AG04449 (cell line): Measurements from ENCODE around the gene RFX4.

Source experiments
- CTCF ChIA-PET: fragments of 350-600 bp; formaldehyde crosslinking; extraction: SDS; loops from one replicate; lab custom pipeline; 2021; ENCODE audit warnings: antibody characterized with exemption; lab: Yijun Ruan, JAX
- POLR2A ChIA-PET: fragments of 400-600, 350-600 bp; formaldehyde crosslinking; extraction: SDS; loops from one replicate; lab custom pipeline; 2020; ENCODE audit warnings: antibody characterized with exemption, inconsistent platforms; lab: Yijun Ruan, JAX
- DNase-seq: peaks from one replicate; pipeline ENCODE4 v3.0.0-alpha.2; 2010; ENCODE audit warnings: low read depth, low spot score
- H3K4me3 ChIP-seq: 2 replicates; pipeline ENCODE4 v1.5.1; 2011; ENCODE audit warnings: low read depth, mild to moderate bottlenecking, control low read depth, low read length
- CTCF ChIP-seq: IDR thresholded peaks from one replicate; pipeline ENCODE4 v1.5.1; 2011; ENCODE audit warnings: mild to moderate bottlenecking, moderate library complexity, low read length, control low read depth, inconsistent platforms; ENCODE audit not compliant: insufficient read depth; ENCODE audit errors: missing control alignments

The RFX4 gene

GRCh38 chr12:106582641-106583230 lies at the start of gene RFX4:
Gene RFX4 (plus strand): TSS chr12:106583004. CDS start chr12:106583321, 317 bp downstream.
- no peak for DNase-seq
- TF ChIP-seq CTCF: no peak

GRCh38 chr12:106541201-106541600 lies 41.6 kb upstream of the RFX4 start:
- no peak for DNase-seq
- POLR2A ChIA-PET: no interaction called here
- H3K4me3 ChIP-seq: no peak overlapping the region
- CTCF ChIA-PET: no interaction called here
- TF ChIP-seq CTCF: no peak

More at GRCh38 chr12:106582641-106583230, at the start of gene RFX4:
- H3K4me3 ChIP-seq: peak within 1 kb of the TSS; percentile 18; the same call in 1 of the 2 replicates
- CTCF ChIA-PET: no interaction called here
- POLR2A ChIA-PET: no interaction called here

GRCh38 chr12:106551410-106551809 lies 31.4 kb upstream of the RFX4 start:
- POLR2A ChIA-PET: no interaction called here

GRCh38 chr12:106552228-106552627 lies 30.6 kb upstream of the RFX4 start:
- CTCF ChIA-PET: no interaction called here
- POLR2A ChIA-PET: no interaction called here
- DNase-seq: no peak
- H3K4me3 ChIP-seq: no peak overlapping the region
- no peak for TF ChIP-seq CTCF

More at GRCh38 chr12:106551410-106551809, 31.4 kb upstream of the RFX4 start:
- no peak overlapping the region for H3K4me3 ChIP-seq
- CTCF ChIA-PET: no interaction called here
- TF ChIP-seq CTCF: no peak
- no peak for DNase-seq

- DNase-seq: no peak
- CTCF ChIA-PET: no interaction called here
These were observed 18.0 kb upstream of the RFX4 start for GRCh38 chr12:106564678-106565329.

GRCh38 chr12:106566771-106567170 lies 16.0 kb upstream of the RFX4 start:
- H3K4me3 ChIP-seq: no peak overlapping the region
- ChIA-PET CTCF (no interaction called here), POLR2A (no interaction called here)
- DNase-seq: no peak
- TF ChIP-seq CTCF: no peak

More at GRCh38 chr12:106564678-106565329, 18.0 kb upstream of the RFX4 start:
- TF ChIP-seq CTCF: no peak
- POLR2A ChIA-PET: no interaction called here
- no peak overlapping the region for H3K4me3 ChIP-seq
